ENCODE measurements around the gene NAA16. TPM values are rescaled to one million over a fixed set of nuclear protein-coding genes. Genes with fewer than 3 reads are reported as not detected.
A peak's percentile ranks its signal among the peaks of the same experiment; 100 is the strongest.

Gene NAA16
- polyA plus RNA-seq, 1 of the 3 experiments (the other 2 are of a cell fraction) = 4.4 TPM

GRCh38 chr13:41302743-41303142, 8.3 kb upstream of the NAA16 start (continued):
- TF ChIP-seq, protein P1, sequence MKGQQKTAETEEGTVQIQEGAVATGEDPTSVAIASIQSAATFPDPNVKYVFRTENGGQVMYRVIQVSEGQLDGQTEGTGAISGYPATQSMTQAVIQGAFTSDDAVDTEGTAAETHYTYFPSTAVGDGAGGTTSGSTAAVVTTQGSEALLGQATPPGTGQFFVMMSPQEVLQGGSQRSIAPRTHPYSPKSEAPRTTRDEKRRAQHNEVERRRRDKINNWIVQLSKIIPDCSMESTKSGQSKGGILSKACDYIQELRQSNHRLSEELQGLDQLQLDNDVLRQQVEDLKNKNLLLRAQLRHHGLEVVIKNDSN (IDR thresholded peaks at IDR 0.05; ENCODE audit: borderline replicate concordance, low read depth) = no peak
- TF ChIP-seq RFX5 (IDR thresholded peaks at IDR 0.05; ENCODE audit: low read length) = no peak

GRCh38 chr13:41304551-41304950, 6.5 kb upstream of the NAA16 start:
- Histone ChIP-seq H3K27ac (ENCODE audit: low read depth in 2 of 2, low read length in 1 of 2) (no peak overlapping the region), H3K4me3 (ENCODE audit: low read depth in 2 of 2, low read length in 1 of 2) (no peak overlapping the region), H3K36me3 (replicated peaks in 1 of 2; ENCODE audit: control insufficient read depth in 1 of 2, insufficient read depth in 2 of 2, low read length in 1 of 2) (no peaks in the 10 kb centered on the region), H3K4me1 (ENCODE audit: control insufficient read depth in 1 of 2, insufficient read depth in 2 of 2, low read depth in 1 of 2, low read length in 1 of 2) (peaks cover 0 to 6% of the 10 kb centered on the region in 2 experiments; a peak in 1 of 4 replicates), H2AFZ (ENCODE audit: low read depth) (no peak overlapping the region), H3K27me3 (ENCODE audit: insufficient read depth) (no peaks in the 10 kb centered on the region), H3K9me3 (no peaks in the 10 kb centered on the region), H4K20me1 (ENCODE audit: insufficient read depth) (no peaks in the 10 kb centered on the region), H3K9ac (no peak overlapping the region), H3F3A (replicated peaks; ENCODE audit: insufficient read depth) (no peaks in the 10 kb centered on the region), H3K79me2 (ENCODE audit: insufficient read depth) (no peaks in the 10 kb centered on the region), H3K4me2 (no peak overlapping the region), H3K9me2 (no peaks in the 10 kb centered on the region)
- POLR2A ChIA-PET = no interaction called here
- TF ChIP-seq MXI1 (IDR thresholded peaks at IDR 0.05; ENCODE audit: low read depth, low read length) = no peak
- no peak for TF ChIP-seq CHD2 (IDR thresholded peaks at IDR 0.05; ENCODE audit: low read length, partially characterized antibody)
- TF ChIP-seq, protein P1 (IDR thresholded peaks at IDR 0.05; ENCODE audit: borderline replicate concordance, low read depth) = no peak
- no peak for TF ChIP-seq PBX3 (IDR thresholded peaks at IDR 0.05)
- no peak for TF ChIP-seq TCF12 (IDR thresholded peaks at IDR 0.05)
- TF ChIP-seq RFX5 (IDR thresholded peaks at IDR 0.05; ENCODE audit: low read length) = no peak
- no peak for TF ChIP-seq GABPA (IDR thresholded peaks at IDR 0.05; ENCODE audit: low read depth)
- TF ChIP-seq, protein P2, sequence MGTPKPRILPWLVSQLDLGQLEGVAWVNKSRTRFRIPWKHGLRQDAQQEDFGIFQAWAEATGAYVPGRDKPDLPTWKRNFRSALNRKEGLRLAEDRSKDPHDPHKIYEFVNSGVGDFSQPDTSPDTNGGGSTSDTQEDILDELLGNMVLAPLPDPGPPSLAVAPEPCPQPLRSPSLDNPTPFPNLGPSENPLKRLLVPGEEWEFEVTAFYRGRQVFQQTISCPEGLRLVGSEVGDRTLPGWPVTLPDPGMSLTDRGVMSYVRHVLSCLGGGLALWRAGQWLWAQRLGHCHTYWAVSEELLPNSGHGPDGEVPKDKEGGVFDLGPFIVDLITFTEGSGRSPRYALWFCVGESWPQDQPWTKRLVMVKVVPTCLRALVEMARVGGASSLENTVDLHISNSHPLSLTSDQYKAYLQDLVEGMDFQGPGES (IDR thresholded peaks at IDR 0.05; ENCODE audit: low read depth, low read length) = no peak
- CTCF ChIA-PET = no interaction called here
- no peak for DNase-seq

DNA sequence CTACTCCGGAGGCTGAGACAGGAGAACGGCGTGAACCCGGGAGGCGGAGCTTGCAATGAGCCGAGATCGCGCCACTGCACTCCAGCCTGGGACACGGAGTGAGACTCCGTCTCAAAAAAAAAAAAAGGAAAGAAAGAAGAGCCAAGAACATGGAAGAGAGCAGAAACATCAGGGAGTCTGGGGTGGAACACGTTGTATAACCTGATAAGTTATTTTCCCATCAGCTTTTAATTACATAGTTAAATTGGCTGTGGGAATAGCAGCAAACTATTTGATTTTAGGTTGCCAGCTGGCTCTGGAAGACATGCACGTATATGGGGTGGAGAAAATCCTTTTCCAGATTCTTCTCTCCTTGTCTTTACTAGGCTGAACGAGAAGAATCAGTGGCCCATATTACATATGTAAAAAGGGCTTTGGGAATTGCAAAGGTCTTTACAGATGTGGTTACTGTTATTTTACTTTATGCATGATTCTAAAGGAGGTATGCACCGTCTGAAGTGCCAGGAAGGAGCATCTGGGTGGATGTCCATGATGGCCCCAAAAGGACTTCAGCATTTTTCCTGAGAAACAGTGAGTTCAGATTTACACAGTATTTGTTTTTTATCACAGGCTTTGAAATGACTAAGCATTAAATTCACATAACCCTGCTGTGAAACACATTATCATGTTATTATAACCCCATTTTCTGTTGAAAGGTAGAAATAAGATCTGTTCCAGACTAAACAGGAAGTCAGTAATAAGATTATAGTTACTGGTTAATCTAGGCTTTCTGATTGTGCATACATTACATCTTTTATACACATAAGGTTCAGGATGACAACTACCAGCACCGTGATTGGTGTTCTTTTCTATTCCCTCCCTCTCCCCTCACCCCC, 4.6 kb upstream of the NAA16 start:
- TF ChIP-seq POLR2AphosphoS5 (IDR thresholded peaks at IDR 0.05; ENCODE audit: low read depth, low read length) (no peak), SMC3 (IDR thresholded peaks at IDR 0.05; ENCODE audit: low read depth, low read length) (no peak), TEAD4 (IDR thresholded peaks at IDR 0.05; ENCODE audit: borderline replicate concordance, insufficient read depth) (no peak), JUND (IDR thresholded peaks at IDR 0.05) (no peak), GABPA (IDR thresholded peaks at IDR 0.05; ENCODE audit: low read depth) (no peak), YY1 (IDR thresholded peaks at IDR 0.05; ENCODE audit: low read depth) (no peak), TCF12 (IDR thresholded peaks at IDR 0.05) (no peak)
- Histone ChIP-seq H3K9me2 (no peaks in the 10 kb centered on the region), H3K9me3 (no peaks in the 10 kb centered on the region), H3F3A (replicated peaks; ENCODE audit: insufficient read depth) (peaks cover 5% of the 10 kb centered on the region), H4K20me1 (ENCODE audit: insufficient read depth) (no peaks in the 10 kb centered on the region), H3K79me2 (ENCODE audit: insufficient read depth) (peaks cover 2% of the 10 kb centered on the region; the same call in 1 of the 2 replicates), H3K27me3 (ENCODE audit: insufficient read depth) (no peaks in the 10 kb centered on the region), H3K4me3 (ENCODE audit: low read depth in 2 of 2, low read length in 1 of 2) (no peak overlapping the region), H3K9ac (no peak overlapping the region), H3K4me2 (no peak overlapping the region), H3K4me1 (ENCODE audit: control insufficient read depth in 1 of 2, insufficient read depth in 2 of 2, low read depth in 1 of 2, low read length in 1 of 2) (peaks cover 0 to 6% of the 10 kb centered on the region in 2 experiments; a peak in 1 of 4 replicates), H3K36me3 (replicated peaks in 1 of 2; ENCODE audit: control insufficient read depth in 1 of 2, insufficient read depth in 2 of 2, low read length in 1 of 2) (no peaks in the 10 kb centered on the region), H2AFZ (ENCODE audit: low read depth) (no peak overlapping the region; the same call in 1 of the 2 replicates), H3K27ac (ENCODE audit: low read depth in 2 of 2, low read length in 1 of 2) (peak overlapping the region in 1 of 2 experiments; percentile 73; a peak in 2 of 4 replicates)
- CTCF ChIA-PET = no interaction called here
- peak; percentile 21 for DNase-seq
- POLR2A ChIA-PET = no interaction called here
- 86% methylated on average over 15 of the region's 15 CpGs for WGBS (ENCODE audit: low lambda C conversion rate)
